GM10266 (cell line): ENCODE results near the gene MTMR6.

Experiments
- DNase-seq: peaks from one replicate; pipeline ENCODE4 v3.0.0; 2012; ENCODE audit errors: extremely low spot score
- TF ChIP-seq, protein P1 (sequence below): IDR thresholded peaks from 2 replicates; pipeline ENCODE4 v1.5.1; 2012; ENCODE audit warnings: mild to moderate bottlenecking, low read depth; ENCODE audit not compliant: control insufficient read depth, insufficient read depth; ENCODE audit errors: missing control alignments

The MTMR6 gene

DNA sequence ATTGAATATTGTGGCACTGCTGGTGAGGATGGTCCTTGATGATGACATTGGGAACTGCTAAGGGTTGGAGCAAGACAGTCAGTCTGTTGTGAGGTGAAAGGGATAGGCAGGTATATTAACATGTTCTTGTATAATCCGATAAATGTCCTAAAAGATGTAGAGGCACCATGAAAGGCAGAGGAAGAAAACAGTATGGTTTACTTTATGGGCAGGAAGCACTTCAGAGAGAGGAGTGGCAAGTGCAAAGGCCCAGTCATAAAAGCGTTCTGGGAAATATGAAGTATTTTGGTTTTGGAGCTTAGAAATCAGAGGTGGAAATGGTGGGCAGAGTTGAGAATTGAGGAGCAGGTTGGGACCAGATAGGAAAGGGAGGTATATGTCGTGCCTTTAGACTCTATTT is 23.6 kb upstream of the MTMR6 start:
- TF ChIP-seq, protein P1, sequence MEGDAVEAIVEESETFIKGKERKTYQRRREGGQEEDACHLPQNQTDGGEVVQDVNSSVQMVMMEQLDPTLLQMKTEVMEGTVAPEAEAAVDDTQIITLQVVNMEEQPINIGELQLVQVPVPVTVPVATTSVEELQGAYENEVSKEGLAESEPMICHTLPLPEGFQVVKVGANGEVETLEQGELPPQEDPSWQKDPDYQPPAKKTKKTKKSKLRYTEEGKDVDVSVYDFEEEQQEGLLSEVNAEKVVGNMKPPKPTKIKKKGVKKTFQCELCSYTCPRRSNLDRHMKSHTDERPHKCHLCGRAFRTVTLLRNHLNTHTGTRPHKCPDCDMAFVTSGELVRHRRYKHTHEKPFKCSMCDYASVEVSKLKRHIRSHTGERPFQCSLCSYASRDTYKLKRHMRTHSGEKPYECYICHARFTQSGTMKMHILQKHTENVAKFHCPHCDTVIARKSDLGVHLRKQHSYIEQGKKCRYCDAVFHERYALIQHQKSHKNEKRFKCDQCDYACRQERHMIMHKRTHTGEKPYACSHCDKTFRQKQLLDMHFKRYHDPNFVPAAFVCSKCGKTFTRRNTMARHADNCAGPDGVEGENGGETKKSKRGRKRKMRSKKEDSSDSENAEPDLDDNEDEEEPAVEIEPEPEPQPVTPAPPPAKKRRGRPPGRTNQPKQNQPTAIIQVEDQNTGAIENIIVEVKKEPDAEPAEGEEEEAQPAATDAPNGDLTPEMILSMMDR, result no peak
- no peak for DNase-seq

DNA sequence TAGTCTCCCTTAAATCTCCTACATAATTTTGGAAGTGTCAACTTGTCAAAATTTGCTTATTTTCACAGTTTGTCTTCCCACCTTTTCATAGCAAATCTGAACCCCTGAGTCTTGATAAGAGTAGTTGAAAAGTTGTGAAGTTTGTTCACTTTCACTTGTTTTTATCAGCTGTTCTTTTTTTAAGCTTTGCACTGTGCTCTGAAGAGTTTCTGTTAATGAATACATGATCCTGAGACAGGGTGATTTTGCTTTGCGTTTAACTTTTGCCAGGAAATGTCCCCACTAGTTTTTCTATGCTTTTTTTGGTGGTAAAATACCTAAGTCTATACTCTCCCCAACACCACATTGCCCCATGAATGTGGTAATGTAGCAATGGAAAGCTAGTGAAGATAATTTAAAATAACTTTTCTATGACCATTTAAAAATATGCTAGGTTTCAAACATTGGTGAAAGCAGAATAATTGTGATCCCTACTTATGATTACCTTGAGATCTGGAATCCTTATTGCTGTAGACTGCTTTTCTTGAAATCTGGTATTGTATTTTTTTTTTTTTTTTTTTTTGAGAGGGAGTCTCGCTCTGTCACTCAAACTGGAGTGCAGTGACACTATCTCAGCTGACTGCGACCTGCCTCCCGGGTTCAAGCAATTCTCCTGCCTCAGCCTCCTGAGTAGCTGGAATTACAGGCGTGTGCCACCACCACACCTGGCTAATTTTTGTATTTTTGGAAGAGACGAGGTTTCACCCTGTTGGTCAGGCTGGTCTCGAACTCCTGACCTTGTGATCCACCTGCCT is 19.6 kb upstream of the MTMR6 start:
- TF ChIP-seq, protein P1, result no peak
- no peak for DNase-seq

DNA sequence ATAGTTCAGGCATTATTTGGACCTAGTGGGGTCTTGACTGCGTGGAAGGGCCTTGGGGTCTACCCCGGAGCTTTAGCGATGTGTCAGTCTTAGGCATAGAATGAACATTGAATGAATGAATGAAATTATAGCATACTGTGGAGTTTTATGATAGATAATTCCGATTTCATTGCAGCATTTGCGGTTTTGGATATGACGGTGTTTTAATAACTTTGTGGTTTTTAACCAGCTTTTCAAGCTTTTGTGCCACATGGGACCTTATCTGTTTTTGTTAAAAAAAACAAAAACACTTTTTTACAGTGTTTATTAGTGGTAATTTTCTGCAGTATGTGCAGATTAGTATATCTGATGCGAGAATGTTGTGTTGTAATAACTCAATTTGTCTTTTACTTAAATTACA is 14.8 kb upstream of the MTMR6 start:
- TF ChIP-seq, protein P1, result no peak
- DNase-seq, result no peak

DNA sequence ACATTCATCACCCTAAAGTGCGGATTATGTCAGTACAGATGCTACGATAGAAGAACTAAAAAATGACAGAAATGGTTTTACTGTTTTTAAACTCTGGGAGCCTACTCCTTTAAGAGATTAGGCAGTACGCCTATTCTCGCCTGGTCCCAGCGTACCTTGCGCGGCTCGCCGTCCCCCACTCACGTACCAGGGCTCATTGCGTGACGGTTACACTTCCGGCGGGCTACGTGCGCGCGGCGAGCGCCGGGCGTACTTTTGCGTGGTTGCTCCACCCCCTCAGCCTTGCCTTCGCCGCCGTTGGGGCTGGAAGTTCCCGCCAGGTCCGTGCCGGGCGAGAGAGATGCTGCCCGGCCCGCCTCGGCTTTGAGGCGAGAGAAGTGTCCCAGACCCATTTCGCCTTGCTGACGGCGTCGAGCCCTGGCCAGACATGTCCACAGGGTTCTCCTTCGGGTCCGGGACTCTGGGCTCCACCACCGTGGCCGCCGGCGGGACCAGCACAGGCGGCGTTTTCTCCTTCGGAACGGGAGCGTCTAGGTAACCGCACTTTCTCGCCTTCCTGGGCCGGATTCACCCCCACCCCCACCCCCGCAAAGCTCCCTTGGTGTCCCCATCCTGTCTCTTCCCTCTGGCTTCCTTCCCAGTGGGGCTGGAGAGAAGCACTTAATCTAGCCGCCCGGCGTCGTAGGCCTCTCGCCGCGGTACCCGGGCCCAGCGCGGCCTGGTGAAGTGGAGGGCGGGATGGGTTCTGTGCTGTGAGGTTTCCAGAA is 14.2 kb upstream of the MTMR6 start, which contains the start of gene NUP58:
NUP58 (plus strand) TSS at position 279 of the 767 bp plus-strand sequence; CDS start at position 428, 149 bp downstream.
- TF ChIP-seq, protein P1, result no peak
- peak; percentile 85 for DNase-seq

DNA sequence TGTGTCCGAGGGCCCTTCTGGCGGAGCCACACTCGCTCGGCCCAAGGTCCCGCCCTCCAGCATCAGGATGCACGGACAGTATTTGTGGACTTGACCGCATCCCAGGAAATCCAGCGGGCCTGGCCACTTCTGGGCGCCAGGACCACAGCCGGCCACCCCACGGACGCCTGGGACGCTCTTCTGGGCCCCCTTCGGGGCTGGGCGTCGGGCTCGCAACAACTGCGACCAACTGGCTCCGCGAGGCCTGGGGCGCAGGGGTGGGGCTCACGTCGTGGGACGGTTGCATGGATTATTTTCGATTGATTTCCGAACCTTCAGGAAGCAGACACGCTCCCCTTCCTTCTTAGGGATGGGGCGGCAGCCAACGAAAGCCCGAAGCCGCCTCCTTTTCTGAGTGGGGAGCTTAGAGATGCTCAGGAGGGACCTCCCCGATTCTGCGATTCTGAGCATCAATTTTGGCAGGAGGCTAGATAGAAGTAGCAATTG is 13.6 kb upstream of the MTMR6 start:
- TF ChIP-seq, protein P1, result no peak
- DNase-seq, result no peak

DNA sequence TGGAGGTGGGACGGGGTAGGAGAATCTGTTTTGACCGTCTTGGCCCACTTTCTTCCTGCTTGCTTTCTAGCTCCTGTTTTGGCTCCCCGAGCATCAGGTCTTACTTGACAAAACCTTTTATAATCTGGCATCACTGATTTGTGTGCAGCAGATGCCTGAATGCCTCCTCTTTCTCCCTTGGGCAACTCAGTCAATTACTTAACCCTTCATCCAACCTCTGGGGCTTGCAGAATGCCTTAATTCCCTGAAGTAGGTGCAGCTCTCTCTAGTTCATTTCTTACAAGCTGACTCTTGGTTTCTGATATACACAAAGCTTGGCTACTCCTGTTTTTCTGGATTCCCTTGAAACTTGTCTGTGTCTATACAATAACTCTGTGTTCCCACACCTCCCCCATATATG is 8.4 kb upstream of the MTMR6 start:
- DNase-seq, result no peak
- TF ChIP-seq, protein P1, result no peak

DNA sequence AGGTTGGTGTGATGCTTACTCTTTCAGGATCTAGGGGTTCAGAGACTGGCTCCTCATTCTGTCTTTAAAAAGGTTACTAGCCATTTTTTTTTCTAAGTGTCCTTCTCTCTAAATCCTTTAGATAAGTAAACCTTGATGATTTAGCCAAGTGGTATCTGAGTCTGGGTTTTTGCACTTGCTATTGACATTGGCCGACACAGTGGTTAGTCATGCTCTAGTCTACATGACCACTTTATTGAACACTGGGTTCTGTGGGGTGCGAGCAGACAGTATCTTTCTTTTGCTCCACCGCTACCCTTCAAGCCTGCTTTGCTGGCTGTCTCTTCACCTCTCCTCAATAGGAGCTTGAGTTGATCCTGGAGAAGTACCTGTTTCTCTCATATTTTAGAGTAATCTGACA is 7.9 kb upstream of the MTMR6 start:
- TF ChIP-seq, protein P1, result no peak
- DNase-seq, result no peak
